Coronary artery (tissue), 2 donors: Measurements from ENCODE around the gene GFRAL.

Source experiments
- DNase-seq: peaks from one replicate; pipeline ENCODE4 v3.0.0-alpha.2; 2017; ENCODE audit warnings: low spot score
- H3K27ac ChIP-seq, 2 donors: fragments of 200-600 bp; sonication (generic); one replicate each; pipeline ENCODE4 v1.5.1; 2016 to 2019
- H3K4me3 ChIP-seq: fragments of 200-600 bp; sonication (generic); 2 replicates; pipeline ENCODE4 v1.5.1; 2016; ENCODE audit warnings: mild to moderate bottlenecking, moderate library complexity
- TF ChIP-seq, protein P1 (sequence below): fragments of 200-600 bp; sonication (generic); IDR thresholded peaks from one replicate; pipeline ENCODE4 v1.5.1; 2019; ENCODE audit warnings: antibody characterized with exemption

GFRAL gene

DNA sequence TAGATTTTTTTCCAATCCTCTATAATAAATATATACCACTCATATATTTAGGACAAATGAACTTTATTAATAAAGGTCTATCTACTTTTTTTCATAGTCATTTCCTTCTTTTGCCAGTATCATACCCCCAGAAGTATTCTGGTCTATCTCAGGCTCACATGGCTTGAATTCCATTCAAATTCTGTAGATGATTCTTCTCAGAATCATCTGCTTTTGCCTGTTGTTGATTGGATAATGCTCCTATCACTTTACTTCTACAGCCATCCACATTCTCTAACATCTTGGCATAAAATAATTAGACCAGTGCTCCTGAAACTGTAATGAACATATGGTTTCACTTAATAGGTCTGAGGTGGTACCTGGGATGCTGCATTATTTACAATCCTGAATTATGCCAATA, 121.2 kb downstream of the GFRAL start:
- H3K27ac ChIP-seq: no peak overlapping the region
- no peak overlapping the region for H3K4me3 ChIP-seq
- DNase-seq: no peak
- TF ChIP-seq, protein P1, sequence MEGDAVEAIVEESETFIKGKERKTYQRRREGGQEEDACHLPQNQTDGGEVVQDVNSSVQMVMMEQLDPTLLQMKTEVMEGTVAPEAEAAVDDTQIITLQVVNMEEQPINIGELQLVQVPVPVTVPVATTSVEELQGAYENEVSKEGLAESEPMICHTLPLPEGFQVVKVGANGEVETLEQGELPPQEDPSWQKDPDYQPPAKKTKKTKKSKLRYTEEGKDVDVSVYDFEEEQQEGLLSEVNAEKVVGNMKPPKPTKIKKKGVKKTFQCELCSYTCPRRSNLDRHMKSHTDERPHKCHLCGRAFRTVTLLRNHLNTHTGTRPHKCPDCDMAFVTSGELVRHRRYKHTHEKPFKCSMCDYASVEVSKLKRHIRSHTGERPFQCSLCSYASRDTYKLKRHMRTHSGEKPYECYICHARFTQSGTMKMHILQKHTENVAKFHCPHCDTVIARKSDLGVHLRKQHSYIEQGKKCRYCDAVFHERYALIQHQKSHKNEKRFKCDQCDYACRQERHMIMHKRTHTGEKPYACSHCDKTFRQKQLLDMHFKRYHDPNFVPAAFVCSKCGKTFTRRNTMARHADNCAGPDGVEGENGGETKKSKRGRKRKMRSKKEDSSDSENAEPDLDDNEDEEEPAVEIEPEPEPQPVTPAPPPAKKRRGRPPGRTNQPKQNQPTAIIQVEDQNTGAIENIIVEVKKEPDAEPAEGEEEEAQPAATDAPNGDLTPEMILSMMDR: no peak

GRCh38 chr6:55449225-55449624, 122.0 kb downstream of the GFRAL start:
- no peak for DNase-seq
- no peak overlapping the region for H3K27ac ChIP-seq

GRCh38 chr6:55450005-55450404, 122.7 kb downstream of the GFRAL start:
- Histone ChIP-seq H3K27ac (no peak overlapping the region), H3K4me3 (no peak overlapping the region)
- DNase-seq: no peak
- TF ChIP-seq, protein P1: no peak

More at GRCh38 chr6:55449225-55449624, 122.0 kb downstream of the GFRAL start:
- no peak overlapping the region for H3K4me3 ChIP-seq
- TF ChIP-seq, protein P1: no peak
